Stimulated activated CD4-positive, alpha-beta T cell treated with anti-CD3 and anti-CD28 coated beads, Interleukin-4, amount 100 ng/mL, for 48 hours (primary cell): ENCODE results near the gene SEC31B.

Source experiments
- DNase-seq, 2 donors: peaks; one replicate each; pipeline ENCODE4 v3.0.0-alpha.2; 2020; ENCODE audit warnings: low read depth in 2 of 2

SEC31B gene

GRCh38 chr10:100490531-100490930 lies 29.1 kb downstream of the SEC31B start:
- DNase-seq, result no peak

- DNase-seq, result no peak
Measured at GRCh38 chr10:100489396-100489795, 30.3 kb downstream of the SEC31B start.

GRCh38 chr10:100487529-100487928 lies 32.1 kb downstream of the SEC31B start:
- no peak for DNase-seq

- no peak for DNase-seq
Measured at GRCh38 chr10:100485801-100486495, 33.7 kb downstream of the SEC31B start.

- no peak for DNase-seq
Measured at GRCh38 chr10:100485366-100485765, 34.3 kb downstream of the SEC31B start.

GRCh38 chr10:100483876-100484666 lies 35.6 kb downstream of the SEC31B start:
- no peak for DNase-seq

GRCh38 chr10:100482834-100483185 lies 36.9 kb downstream of the SEC31B start:
- no peak for DNase-seq

GRCh38 chr10:100482181-100482833 lies 37.4 kb downstream of the SEC31B start:
- peak; percentile 49 to 59 for DNase-seq

- DNase-seq, result peak; percentile 78 to 86
Measured at GRCh38 chr10:100481462-100482081, 38.1 kb downstream of the SEC31B start.

- no peak for DNase-seq
Measured at GRCh38 chr10:100480002-100480401, 39.7 kb downstream of the SEC31B start.

GRCh38 chr10:100479037-100479436 lies 40.6 kb downstream of the SEC31B start:
- DNase-seq, result no peak

GRCh38 chr10:100477970-100478369 lies 41.7 kb downstream of the SEC31B start:
- no peak for DNase-seq

- no peak for DNase-seq
Measured at GRCh38 chr10:100470367-100470766, 49.3 kb downstream of the SEC31B start.

- no peak for DNase-seq
Measured at GRCh38 chr10:100469756-100470155, 49.9 kb downstream of the SEC31B start.

- DNase-seq, result no peak
Measured at GRCh38 chr10:100468978-100469377, 50.7 kb downstream of the SEC31B start.

- no peak for DNase-seq
Measured at GRCh38 chr10:100468322-100468721, 51.3 kb downstream of the SEC31B start.

- no peak for DNase-seq
Measured at GRCh38 chr10:100462709-100463108, 57.0 kb downstream of the SEC31B start, which contains the start of gene WNT8B. TSS of gene WNT8B (plus strand) at chr10:100463009. CDS start at chr10:100463169, 160 bp downstream.

GRCh38 chr10:100448951-100449350 lies 70.7 kb downstream of the SEC31B start:
- no peak for DNase-seq

- DNase-seq, result no peak
Measured at GRCh38 chr10:100447663-100448062, 72.0 kb downstream of the SEC31B start.

- DNase-seq, result no peak
Measured at GRCh38 chr10:100446130-100446761, 73.4 kb downstream of the SEC31B start.

- no peak for DNase-seq
Measured at GRCh38 chr10:100442548-100442947, 77.1 kb downstream of the SEC31B start.
